HG03354 (cell line): ENCODE measurements around the gene UBP1.

Experiments
- ATAC-seq: cut with Tn5 transposase; IDR thresholded peaks from one replicate; pipeline ENCODE4 v1.9.1; 2021; ENCODE audit warnings: mild to moderate bottlenecking; ENCODE audit not compliant: unreplicated experiment, poor library complexity, severe bottlenecking

Gene UBP1

GRCh38 chr3:33394403-33395054 is 45.7 kb downstream of the UBP1 start:
- ATAC-seq: no peak

GRCh38 chr3:33392703-33393125 is 47.5 kb downstream of the UBP1 start:
- ATAC-seq: no peak

- no peak for ATAC-seq
These were observed 48.1 kb downstream of the UBP1 start for GRCh38 chr3:33392144-33392543.

- ATAC-seq: no peak
These were observed 48.8 kb downstream of the UBP1 start for GRCh38 chr3:33391255-33391995.

GRCh38 chr3:33389908-33390307 is 50.3 kb downstream of the UBP1 start:
- ATAC-seq: no peak

GRCh38 chr3:33388374-33389100 is 51.7 kb downstream of the UBP1 start:
- no peak for ATAC-seq

GRCh38 chr3:33386631-33387030 is 53.6 kb downstream of the UBP1 start:
- ATAC-seq: no peak

GRCh38 chr3:33385423-33385822 is 54.8 kb downstream of the UBP1 start:
- no peak for ATAC-seq

GRCh38 chr3:33383951-33384350 is 56.3 kb downstream of the UBP1 start:
- no peak for ATAC-seq

- no peak for ATAC-seq
These were observed 59.6 kb downstream of the UBP1 start for GRCh38 chr3:33380653-33381052.

- no peak for ATAC-seq
These were observed 62.3 kb downstream of the UBP1 start for GRCh38 chr3:33377931-33378330.

GRCh38 chr3:33377489-33377888 is 62.7 kb downstream of the UBP1 start:
- no peak for ATAC-seq

GRCh38 chr3:33373082-33373437 is 67.1 kb downstream of the UBP1 start:
- no peak for ATAC-seq

- no peak for ATAC-seq
These were observed 67.8 kb downstream of the UBP1 start for GRCh38 chr3:33372218-33373081.

GRCh38 chr3:33364531-33365128 is 75.6 kb downstream of the UBP1 start:
- ATAC-seq: no peak

- ATAC-seq: no peak
These were observed 76.1 kb downstream of the UBP1 start for GRCh38 chr3:33364060-33364459.

GRCh38 chr3:33363113-33363800 is 76.9 kb downstream of the UBP1 start:
- no peak for ATAC-seq

GRCh38 chr3:33360136-33360825 is 79.9 kb downstream of the UBP1 start:
- no peak for ATAC-seq
